Measurements from ENCODE around the gene COL12A1.

Gene COL12A1

GRCh38 chr6:75124983-75125382, 80.9 kb downstream of the COL12A1 start:
- no peak for TF ChIP-seq CTCF (IDR thresholded peaks at IDR 0.05; ENCODE audit: low read depth, low read length)
- H3K4me3 ChIP-seq (ENCODE audit: low read depth, low read length) = no peak overlapping the region
- in situ Hi-C loops (cut with HindIII; ENCODE audit: low sequenced_read_pairs) = no loop called here
- DNase-seq (ENCODE audit: low read depth, low spot score) = no peak

GRCh38 chr6:75124085-75124484, 81.8 kb downstream of the COL12A1 start:
- H3K4me3 ChIP-seq (ENCODE audit: low read depth, low read length) = no peak overlapping the region
- TF ChIP-seq CTCF (IDR thresholded peaks at IDR 0.05; ENCODE audit: low read depth, low read length) = no peak
- DNase-seq (ENCODE audit: low read depth, low spot score) = no peak
- in situ Hi-C loops (cut with HindIII; ENCODE audit: low sequenced_read_pairs) = no loop called here

GRCh38 chr6:75118925-75119515, 86.8 kb downstream of the COL12A1 start:
- DNase-seq (ENCODE audit: low read depth, low spot score) = no peak
- no peak overlapping the region for H3K4me3 ChIP-seq (ENCODE audit: low read depth, low read length)
- TF ChIP-seq CTCF (IDR thresholded peaks at IDR 0.05; ENCODE audit: low read depth, low read length) = no peak
- in situ Hi-C loops (cut with HindIII; ENCODE audit: low sequenced_read_pairs) = no loop called here

GRCh38 chr6:75117701-75118100, 88.2 kb downstream of the COL12A1 start:
- no peak for TF ChIP-seq CTCF (IDR thresholded peaks at IDR 0.05; ENCODE audit: low read depth, low read length)
- in situ Hi-C loops (cut with HindIII; ENCODE audit: low sequenced_read_pairs) = no loop called here
- peak; percentile 29 for DNase-seq (ENCODE audit: low read depth, low spot score)
- H3K4me3 ChIP-seq (ENCODE audit: low read depth, low read length) = no peak overlapping the region

GRCh38 chr6:75116946-75117345, 88.9 kb downstream of the COL12A1 start:
- DNase-seq (ENCODE audit: low read depth, low spot score) = peak; percentile 16
- H3K4me3 ChIP-seq (ENCODE audit: low read depth, low read length) = no peak overlapping the region
- in situ Hi-C loops (cut with HindIII; ENCODE audit: low sequenced_read_pairs) = no loop called here
- no peak for TF ChIP-seq CTCF (IDR thresholded peaks at IDR 0.05; ENCODE audit: low read depth, low read length)

GRCh38 chr6:75115481-75115880, 90.4 kb downstream of the COL12A1 start:
- no peak overlapping the region for H3K4me3 ChIP-seq (ENCODE audit: low read depth, low read length)
- no peak for TF ChIP-seq CTCF (IDR thresholded peaks at IDR 0.05; ENCODE audit: low read depth, low read length)
- in situ Hi-C loops (cut with HindIII; ENCODE audit: low sequenced_read_pairs) = no loop called here
- DNase-seq (ENCODE audit: low read depth, low spot score) = peak; percentile 72

- no peak overlapping the region for H3K4me3 ChIP-seq (ENCODE audit: low read depth, low read length)
- no peak for TF ChIP-seq CTCF (IDR thresholded peaks at IDR 0.05; ENCODE audit: low read depth, low read length)
- in situ Hi-C loops (cut with HindIII; ENCODE audit: low sequenced_read_pairs) = no loop called here
- no peak for DNase-seq (ENCODE audit: low read depth, low spot score)
Measured at GRCh38 chr6:75114806-75115205, 91.0 kb downstream of the COL12A1 start.
